Measurements from ENCODE around the gene TK2.
"Not testable (repeated sequence)": the region's sequence is repeated elsewhere in the genome, so short reads cannot be mapped to it uniquely, and the experiment has no call there.

Gene TK2

GRCh38 chr16:66480265-66481080 lies 69.4 kb downstream of the TK2 start:
- no peak for DNase-seq

GRCh38 chr16:66479661-66480264 lies 70.2 kb downstream of the TK2 start:
- no peak for DNase-seq

- DNase-seq: peak; percentile 44
These were observed 71.0 kb downstream of the TK2 start for GRCh38 chr16:66478733-66479511.

GRCh38 chr16:66477028-66477515 lies 72.8 kb downstream of the TK2 start:
- peak; percentile 45 for DNase-seq

- no peak for DNase-seq
These were observed 73.4 kb downstream of the TK2 start for GRCh38 chr16:66476328-66477027.

GRCh38 chr16:66475232-66475631 lies 74.7 kb downstream of the TK2 start:
- DNase-seq: no peak

GRCh38 chr16:66474750-66475199 lies 75.1 kb downstream of the TK2 start:
- no peak for DNase-seq

- peak; percentile 38 for DNase-seq
These were observed 76.0 kb downstream of the TK2 start for GRCh38 chr16:66473654-66474519.

GRCh38 chr16:66473051-66473571 lies 76.8 kb downstream of the TK2 start:
- DNase-seq: no peak

- no peak for DNase-seq
These were observed 78.1 kb downstream of the TK2 start for GRCh38 chr16:66471716-66472393.

- no peak for DNase-seq
These were observed 78.7 kb downstream of the TK2 start for GRCh38 chr16:66471264-66471663.

GRCh38 chr16:66470556-66470955 lies 79.4 kb downstream of the TK2 start:
- DNase-seq: no peak

GRCh38 chr16:66469947-66470546 lies 79.9 kb downstream of the TK2 start:
- DNase-seq: no peak

- no peak for DNase-seq
These were observed 80.5 kb downstream of the TK2 start for GRCh38 chr16:66469291-66469946.

GRCh38 chr16:66468321-66468965 lies 81.5 kb downstream of the TK2 start:
- no peak for DNase-seq

- DNase-seq: no peak
These were observed 82.3 kb downstream of the TK2 start for GRCh38 chr16:66467611-66468010.

GRCh38 chr16:66466636-66467035 lies 83.3 kb downstream of the TK2 start:
- DNase-seq: not testable (repeated sequence)

- DNase-seq: not testable (repeated sequence)
These were observed 84.0 kb downstream of the TK2 start for GRCh38 chr16:66465946-66466345.

- DNase-seq: no peak
These were observed 87.0 kb downstream of the TK2 start for GRCh38 chr16:66462912-66463311.
